Peyer's patch (tissue), 4 donors: ENCODE measurements around the gene SLC16A3.

Experiments used
- CTCF ChIP-seq, 6 experiments: fragments of 450-650 bp in 4 of 6; fragments of 200-600 bp in 2 of 6; sonication (generic) in 1 of 6; IDR thresholded peaks; one replicate each; pipeline ENCODE4 v1.5.1; 2017 to 2019; ENCODE audit warnings: antibody characterized with exemption in 6 of 6, mild to moderate bottlenecking in 3 of 6, moderate library complexity in 1 of 6
- POLR2A ChIP-seq, 2 donors: fragments of 450-650 bp; IDR thresholded peaks; one replicate each; pipeline ENCODE4 v1.5.1; 2017; ENCODE audit warnings: antibody characterized with exemption in 2 of 2, mild to moderate bottlenecking in 2 of 2, moderate library complexity in 2 of 2

- TF ChIP-seq CTCF (IDR thresholded peaks at IDR 0.05), result no peak
- TF ChIP-seq POLR2A (IDR thresholded peaks at IDR 0.05), result no peak
These were observed 19.2 kb downstream of the SLC16A3 start for GRCh38 chr17:82247856-82248671.
